Stimulated activated CD8-positive, alpha-beta memory T cell treated with anti-CD3 and anti-CD28 coated beads, Interleukin-12 subunit alpha, Interleukin-12 subunit beta, amount 100 ng/mL, for 24 hours (primary cell): ENCODE measurements around the gene TMSB10.
"Not testable (repeated sequence)": the region's sequence is repeated elsewhere in the genome, so short reads cannot be mapped to it uniquely, and the experiment has no call there.

ENCODE experiments used
- DNase-seq: peaks from one replicate; pipeline ENCODE4 v3.0.0-alpha.2; 2020; ENCODE audit errors: extremely low read depth

Gene TMSB10

DNA sequence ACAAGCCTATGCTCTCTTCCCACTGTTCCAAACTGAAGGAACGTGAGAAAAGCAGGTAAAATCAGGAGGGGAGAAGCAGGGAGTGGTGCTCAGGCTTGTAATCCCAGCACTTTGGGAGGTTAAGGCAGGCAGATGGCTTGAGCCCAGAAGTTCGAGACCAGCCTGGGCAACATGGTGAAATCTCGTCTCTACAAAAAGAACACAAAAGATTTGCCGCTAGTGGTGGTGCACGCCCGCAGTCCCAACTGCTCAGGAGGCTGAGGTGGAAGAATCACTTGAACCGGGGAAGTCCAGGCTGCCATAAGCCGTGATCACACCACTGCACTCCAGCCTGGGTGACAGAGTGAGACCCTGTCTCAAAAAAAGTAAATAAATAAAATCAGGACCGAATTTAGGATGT is 1.3 kb upstream of the TMSB10 start:
- no peak for DNase-seq

DNA sequence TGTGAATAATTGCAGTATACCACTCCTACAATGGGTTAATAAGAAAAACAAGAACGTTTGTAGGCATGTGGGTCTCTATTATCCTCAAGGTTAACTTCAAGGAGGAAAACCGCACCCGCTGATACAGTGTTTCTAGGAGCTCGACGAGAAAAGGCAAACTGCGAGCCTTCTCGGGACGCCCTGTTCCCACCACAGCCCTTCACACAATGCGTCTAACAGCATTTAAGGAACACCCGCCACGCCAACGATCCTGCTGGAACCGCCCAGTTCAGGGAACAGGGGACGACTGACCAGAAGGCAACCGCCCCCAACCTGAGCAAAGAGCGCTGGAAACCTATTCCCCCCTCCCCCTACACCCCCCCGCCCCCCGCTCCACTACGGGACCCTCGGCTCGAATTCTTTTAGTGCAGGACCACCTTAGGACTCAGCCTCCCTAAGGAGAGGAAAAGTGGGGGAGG is 710 bp upstream of the TMSB10 start:
- DNase-seq = no peak

DNA sequence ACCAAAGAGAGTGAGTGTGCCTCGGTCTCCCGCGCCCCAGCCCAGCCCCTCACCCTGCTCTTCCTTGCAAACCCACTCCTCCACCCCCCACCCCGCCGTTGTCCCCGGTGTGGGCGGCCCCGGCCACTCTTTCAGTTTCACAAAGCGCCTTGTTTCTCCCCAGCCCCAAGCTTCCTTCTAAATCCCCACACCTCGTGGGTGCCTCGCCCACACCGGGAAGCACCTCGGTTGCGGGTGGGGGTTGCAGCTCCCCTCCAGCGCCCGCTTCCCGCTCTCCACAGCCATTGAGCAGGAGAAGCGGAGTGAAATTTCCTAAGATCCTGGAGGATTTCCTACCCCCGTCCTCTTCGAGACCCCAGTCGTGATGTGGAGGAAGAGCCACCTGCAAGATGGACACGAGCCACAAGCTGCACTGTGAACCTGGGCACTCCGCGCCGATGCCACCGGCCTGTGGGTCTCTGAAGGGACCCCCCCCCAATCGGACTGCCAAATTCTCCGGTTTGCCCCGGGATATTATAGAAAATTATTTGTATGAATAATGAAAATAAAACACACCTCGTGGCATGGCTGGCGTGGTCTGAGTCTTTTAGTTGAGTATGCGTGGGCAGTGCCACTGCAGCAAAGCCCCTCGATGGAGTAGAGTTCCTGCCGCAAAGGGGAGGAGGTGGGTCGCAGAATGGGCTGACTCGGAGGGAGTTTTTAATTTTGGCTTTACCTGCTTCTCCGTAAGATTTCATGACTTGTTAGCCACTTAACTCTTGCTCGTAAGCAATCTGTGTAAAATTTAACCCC is 848 bp downstream of the TMSB10 start:
- no peak for DNase-seq

DNA sequence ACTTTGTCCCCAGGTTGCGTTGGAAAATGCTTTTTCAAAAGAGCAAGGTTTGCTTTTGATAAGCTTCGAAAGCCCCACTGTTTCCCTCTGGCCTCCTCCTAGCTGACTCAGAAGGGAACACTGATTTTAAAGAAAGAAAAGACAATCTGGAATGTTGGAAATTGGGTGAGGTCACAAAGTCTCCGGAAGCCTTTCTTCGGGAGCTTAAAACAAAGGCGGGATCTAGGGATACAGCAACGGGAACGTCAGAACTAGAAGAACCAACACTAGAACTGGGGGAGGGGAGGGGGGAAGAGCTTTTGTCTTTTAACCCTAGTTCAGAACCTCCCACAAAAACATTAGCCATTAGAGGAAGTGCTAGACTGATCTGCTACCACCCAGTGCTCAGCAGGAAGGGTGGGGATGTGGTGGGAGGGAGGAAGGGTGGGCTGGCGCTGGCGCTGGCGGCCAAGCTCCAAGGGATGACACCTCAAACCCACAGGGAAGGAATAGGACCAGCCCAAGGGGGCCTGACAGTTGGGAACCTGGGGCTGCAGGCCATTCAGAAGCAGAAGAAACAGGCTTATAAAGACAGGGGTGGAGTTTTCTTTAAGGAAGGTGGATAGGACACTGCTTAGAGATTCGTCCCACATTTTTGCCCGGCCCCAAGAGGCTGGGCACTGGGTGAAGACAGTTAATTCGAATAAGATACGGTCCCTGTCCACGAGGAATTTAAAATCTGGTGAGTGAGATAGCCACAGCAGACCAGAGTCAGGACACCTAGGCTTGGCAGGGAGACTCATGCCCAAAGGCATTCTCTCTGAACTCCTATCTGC is 1.7 kb downstream of the TMSB10 start:
- no peak for DNase-seq

DNA sequence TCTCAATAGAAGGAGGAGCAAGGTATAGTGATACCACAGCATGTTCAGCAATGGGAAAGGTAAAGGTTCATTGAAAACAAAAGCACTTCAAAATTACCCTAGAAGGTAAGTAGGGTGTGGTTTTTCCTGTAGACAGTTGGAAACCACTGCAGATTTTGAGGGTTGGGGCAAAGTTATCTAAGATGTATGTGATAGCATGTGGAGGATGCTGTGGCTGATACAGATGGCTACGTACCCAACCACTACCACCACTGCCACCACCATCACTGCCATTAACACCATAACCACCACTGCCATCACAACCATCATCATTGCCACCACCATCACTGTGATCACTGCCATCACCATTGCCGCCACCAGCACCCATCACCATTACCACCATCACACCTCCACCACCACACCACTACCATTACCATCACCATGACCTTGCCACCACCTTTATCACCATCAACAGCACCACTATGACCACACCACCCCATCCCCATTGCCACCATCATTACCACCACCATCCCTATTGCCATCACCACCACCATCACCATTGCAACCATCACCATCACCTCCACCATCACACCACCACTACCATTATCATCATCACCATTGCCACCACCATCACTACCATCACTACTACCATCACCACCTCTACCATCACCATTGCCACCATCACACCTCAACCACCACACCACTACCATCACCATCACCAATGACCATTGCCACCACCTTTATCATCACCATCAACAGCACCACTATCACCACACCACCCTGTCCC is 3.7 kb downstream of the TMSB10 start:
- DNase-seq = no peak

DNA sequence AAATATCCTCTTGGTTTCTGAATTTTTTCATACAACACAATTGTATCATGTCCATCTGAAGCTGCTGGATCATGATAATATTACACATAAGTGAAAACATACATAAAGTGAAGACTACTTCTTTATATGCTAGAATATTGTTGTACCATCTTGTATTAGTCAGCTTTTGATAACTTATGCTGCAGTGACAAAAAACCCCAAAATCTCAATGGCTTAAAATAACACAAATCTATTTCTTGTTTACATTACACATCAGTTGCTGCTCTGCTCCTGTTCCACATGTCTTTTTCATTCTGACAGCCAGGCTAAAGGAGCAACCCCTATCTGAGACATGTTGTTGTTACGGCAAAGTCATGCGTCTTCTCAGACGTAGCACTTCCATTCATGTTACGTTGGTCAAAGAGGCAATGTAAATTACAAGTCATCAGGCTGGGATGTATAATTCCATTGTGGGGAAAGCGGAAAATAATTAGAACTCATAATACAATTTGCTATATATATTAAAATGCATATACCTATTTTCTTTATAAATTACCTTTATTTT is 5.8 kb downstream of the TMSB10 start:
- DNase-seq = no peak

DNA sequence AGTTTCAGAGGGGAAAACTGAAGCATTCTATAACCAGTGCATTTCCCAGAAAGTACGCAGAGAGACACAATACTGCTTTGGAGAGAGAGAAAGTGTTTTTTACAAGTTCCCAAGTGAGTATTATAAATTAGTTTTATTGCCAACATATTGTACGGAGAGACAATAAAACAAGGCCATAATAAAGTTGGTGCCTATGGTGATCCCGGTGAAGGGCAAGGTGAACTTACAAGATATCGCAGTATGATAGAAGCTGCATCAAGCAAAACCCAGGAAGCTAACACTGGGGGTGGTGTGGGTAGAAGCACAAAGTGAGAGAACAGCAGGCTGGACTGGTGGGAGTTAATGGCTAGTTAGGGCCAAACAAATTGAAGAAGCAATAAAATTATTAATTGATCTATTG is 7.5 kb downstream of the TMSB10 start:
- no peak for DNase-seq

DNA sequence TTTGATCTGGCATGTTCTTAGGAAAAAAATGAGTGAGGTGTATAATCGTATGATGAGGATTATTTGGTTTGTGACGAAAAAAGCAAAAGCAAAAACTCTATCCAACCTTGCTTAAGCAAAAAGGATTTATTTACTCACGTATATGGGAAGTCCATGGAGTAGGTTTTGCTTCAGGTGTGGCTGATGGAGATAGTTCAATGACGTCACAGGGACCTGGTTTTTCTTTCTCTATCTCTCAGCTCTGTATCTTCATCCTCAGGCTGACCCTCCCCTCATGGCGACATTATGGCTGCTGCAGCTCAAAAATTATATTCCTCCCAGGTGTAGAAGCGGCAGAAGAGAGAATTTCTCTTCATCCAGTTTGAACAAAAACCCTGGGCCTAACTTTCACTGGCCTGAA is 8.9 kb downstream of the TMSB10 start:
- DNase-seq = no peak

DNA sequence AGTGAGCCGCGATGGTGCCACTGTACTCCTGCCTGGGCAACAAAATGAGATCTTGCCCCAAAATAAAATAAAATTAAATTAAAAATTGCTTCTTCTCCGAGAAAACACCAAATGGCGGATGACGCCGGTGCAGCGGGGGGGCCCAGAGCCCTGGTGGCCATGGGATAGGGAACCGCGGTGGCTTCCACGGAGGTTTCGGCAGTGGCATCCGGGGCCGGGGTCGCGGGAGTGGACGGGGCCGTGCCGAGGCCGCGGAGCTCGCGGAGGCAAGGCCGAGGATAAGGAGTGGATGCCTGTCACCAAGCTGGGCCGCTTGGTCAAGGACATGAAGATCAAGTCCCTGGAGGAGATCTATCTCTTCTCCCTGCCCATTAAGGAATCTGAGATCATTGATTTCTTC is 10.2 kb downstream of the TMSB10 start:
- not testable (repeated sequence) for DNase-seq

DNA sequence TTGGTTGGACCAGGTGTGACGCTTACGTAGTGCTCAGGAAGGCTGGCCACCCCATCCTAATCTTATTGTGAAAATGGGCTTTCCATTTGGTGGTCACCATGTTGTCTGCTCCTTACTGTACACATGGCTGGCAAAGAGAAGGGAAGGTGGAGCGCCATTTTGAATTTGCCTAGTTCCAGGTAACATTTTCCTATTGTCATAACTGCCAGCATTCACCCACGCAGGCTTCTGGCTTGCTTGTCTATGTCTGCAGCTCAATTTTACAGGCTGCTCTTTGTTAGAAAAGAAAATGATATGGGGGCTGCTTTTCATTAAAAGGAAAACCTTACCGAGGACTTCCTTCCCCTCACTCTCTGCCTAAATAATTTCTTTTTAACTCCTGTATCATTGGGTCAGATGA is 12.4 kb downstream of the TMSB10 start:
- not testable (repeated sequence) for DNase-seq

DNA sequence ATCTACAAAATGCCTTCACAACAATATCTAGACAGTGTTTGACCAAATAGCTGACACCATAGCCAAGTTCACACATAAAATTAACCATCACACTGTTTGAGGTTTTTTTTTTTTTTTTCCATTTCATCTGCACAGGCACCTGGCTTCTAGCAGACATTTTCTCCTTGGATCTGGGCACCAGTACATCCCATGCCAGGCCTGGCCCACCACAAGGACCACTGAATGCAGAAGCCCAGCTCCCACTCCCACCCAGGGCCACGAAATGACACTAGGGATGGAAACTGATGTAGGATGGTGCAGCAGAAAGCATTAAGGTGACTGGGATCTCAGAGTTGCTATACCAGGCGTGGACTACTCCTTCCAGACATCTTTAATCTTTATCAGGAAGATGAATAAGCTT is 13.0 kb downstream of the TMSB10 start:
- DNase-seq = no peak

DNA sequence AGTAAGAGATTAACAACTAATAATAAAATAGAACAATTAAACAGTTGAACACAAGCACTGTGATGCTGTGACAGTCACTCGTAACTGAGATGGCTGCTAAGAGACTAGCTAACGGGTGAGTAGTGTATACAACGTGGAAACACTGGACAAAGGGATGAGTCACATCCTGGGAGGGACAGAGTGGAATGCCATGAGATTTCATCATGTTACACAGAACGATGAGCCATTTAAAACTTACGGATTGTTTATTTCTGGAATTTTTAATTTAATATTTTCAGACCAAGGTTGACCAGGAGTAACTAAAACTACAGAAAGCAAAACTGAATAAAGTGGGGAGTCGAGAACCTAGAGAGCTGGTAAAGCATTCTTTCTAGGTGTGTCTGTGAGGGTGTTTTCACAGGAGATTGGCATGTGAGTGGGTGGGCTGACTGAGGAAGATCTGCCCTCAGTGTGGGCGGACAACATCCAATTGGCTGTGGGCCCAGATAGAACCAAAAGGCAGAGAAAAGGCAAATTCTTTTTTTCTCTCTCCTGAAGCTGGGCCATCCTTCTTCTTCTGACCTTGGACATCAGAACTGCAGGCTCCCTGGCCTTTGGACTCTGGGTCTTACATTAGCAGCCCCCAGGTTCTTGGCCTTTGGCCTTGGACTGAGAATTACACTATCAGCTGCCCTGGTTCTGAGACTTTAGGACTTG is 14.6 kb downstream of the TMSB10 start:
- no peak for DNase-seq

DNA sequence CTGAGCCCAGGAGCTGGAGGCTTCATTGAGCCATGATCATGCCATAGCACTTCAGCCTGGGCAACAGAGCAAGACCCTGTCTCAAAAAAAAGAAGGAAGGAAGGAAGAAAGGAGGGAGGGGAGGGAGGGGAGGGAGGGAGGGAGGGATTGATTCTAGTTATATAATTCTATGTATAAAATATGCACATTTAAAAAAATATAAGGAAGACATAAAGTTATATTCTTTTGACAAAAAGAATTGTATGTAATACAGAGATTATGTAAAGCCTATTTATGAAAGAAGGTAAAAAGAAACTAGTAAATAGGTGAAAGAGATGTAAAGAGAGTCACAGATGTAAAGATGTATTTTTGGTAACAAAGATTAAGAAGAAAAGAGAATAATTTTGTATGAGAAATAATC is 17.6 kb downstream of the TMSB10 start:
- no peak for DNase-seq

DNA sequence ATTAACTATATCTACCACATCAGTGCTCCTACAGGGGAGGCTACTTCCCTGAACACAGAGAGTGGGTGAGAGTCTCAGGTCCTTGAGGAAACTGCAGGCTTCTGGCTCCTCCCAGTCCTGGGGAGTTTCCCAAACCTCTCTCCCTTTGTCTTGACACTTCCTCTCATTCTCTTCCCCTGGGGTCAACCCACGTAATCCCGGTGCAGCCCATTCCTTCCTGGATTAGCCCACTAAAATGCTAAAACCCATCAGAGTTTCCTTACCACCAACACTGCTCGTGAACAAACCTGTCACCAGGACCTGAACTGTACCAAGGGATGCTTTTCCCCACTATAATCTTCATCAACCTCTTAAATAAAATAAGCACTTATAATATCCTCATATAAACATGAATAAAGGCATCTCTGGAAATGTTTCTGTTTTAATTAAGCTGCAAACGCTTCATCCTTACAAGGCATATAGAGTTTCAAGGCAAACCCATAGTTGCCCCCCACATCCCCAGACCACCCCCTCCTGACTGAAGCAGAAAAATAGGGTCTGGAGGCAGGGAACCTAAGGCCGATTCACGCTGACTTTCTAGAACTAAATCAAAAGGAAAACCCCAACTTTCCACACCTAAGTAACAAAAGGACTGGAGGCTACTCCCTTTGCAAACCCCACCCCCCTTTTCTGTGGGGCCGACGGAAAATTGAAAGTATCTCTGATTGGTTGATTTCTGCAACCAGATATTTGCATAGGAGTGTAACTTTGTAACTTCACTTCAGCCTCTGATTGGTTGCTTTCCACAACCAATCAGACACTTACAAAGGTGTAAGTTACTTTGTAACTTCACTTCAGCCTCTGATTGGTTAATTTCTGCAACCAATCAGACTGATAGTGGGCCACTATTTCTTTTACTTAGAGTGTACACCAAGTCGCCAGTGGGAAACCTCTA is 19.0 kb downstream of the TMSB10 start:
- no peak for DNase-seq

DNA sequence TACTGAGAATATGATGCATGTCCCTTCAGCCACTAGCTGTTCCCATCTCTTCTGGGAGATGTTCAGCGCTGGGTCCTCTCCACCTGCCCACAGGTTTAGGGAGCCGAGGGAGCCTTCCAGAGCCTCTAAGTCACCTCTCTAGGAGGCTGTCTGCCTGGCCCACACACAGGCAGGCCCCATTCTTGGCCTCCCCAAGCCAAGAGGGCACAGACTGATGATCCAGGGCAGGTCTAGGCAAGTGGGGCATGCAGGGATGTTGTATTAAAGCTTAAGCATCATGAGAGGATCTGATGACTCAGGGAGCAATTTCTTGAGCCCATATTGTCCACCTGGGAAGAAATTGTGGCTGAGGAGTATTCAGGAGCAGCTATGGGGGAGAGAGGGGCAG is 19.9 kb downstream of the TMSB10 start:
- DNase-seq = no peak

DNA sequence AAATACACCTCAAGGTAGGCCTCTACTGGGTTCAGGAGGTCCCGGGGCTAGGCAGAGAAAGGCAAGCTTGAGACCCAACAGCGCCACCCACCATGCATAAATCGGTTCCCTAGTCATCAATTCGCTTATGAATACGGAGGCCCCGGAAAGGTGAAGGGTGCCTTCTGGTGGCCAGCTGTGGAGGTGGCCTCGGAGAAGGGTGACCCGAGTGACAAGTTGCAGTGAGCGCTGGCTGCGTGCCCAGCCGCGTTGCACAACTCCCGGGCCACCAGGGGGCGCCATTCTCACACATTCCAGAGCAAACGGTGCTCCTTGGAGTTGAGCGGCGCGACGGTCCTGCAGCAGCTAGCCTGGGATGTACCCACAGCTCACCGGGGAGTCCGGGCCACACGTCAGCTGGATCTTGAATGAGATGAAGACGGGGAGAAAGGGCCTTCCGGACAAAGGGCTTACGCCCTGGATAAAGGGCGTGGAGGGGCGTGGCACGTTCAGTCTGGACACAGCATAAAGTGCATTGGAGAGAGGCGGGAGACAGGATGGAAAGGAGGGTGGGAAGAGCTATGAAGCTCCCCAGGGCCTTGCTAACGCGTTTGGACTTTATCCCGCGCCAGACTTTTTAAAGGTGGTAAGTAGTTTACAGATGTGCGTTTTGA is 20.4 kb downstream of the TMSB10 start:
- peak; percentile 95 for DNase-seq

DNA sequence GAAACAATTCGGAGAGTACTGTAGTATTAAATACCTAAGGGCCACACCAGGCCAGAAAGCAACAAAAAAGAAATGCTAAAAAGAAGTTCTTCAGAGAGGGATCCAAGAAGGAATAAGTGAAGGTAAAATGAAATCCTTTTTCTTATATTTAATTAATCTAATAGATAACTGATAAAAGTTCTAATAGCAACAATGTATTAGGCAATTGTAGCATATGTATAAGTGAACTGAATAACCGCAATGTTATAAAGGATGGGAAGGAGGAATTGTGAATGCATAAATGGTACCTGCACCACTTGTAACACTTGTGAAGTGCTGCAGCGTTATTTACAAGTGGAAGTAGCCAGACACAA is 21.8 kb downstream of the TMSB10 start:
- DNase-seq = no peak

DNA sequence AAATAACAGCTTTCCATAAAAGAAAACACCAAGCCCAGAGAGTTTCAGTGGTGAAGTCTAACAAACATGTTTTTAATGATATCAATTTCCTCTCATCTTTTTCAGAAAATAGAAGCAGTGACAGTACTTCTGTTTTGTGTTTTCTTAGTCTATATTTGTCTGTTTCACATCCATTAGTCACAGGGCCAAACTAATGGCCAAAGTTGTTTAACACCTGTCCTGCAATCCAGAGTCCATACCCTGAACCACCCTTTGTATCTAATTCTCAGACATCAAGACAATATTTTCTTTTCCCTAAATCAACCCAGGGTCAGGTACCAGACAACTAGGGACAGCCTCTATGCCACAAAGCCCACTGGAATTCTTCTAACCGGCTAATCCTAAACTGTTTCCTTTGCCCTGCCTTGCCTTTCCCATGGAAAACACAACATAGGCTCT is 25.9 kb downstream of the TMSB10 start:
- DNase-seq = no peak

DNA sequence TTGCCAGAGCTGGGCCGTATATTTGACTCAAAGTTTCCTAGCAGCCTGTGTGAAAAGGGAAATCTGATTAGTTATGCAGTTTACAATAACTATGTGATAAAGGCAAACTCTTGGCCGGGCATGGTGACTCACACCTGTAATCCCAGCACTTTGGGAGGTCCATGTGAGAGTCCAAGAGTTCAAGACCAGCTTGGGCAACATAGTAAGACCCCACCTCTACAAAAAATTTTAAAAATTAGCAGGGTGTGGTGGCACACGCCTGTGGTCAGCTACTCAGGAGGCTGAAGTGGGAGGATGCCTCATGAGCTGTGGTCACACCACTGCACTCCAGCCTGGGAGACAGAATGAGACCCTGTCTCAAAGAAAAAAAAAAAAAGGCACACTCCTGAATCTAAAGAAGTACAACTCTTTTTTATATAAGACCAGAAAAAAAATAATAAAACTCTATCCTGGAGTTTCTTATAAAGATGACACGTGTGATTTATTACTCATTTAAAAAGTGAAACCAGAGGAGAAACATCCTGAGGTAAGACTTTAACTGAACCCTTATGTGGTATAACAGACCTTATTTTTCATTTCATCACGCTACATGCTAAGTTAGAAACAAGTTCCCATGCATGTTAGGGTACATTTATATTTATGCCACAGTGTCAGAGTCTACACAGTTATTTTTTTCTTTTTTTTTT is 32.9 kb downstream of the TMSB10 start:
- DNase-seq = peak; percentile 22
